GM06990 (cell line): Measurements from ENCODE around the gene PPP1R16B.
A peak's percentile ranks its signal among the peaks of the same experiment; 100 is the strongest.

Source experiments
- DNase-seq: peaks from one replicate; pipeline ENCODE4 v3.0.0-alpha.2; 2011; ENCODE audit not compliant: insufficient read length; ENCODE audit errors: extremely low read depth
- H3K27me3 ChIP-seq: replicated peaks from 2 replicates; pipeline ENCODE4 v1.6.0; 2011; ENCODE audit warnings: low read length; ENCODE audit not compliant: control insufficient read depth, insufficient read depth
- H3K36me3 ChIP-seq: 2 replicates; pipeline ENCODE4 v1.5.1; 2011; ENCODE audit warnings: low read length; ENCODE audit not compliant: control insufficient read depth, insufficient read depth
- H3K4me3 ChIP-seq: replicated peaks from 2 replicates; pipeline ENCODE4 v1.5.1; 2011; ENCODE audit warnings: low read depth, mild to moderate bottlenecking, control low read depth, low read length
- TF ChIP-seq, protein P1 (sequence below): IDR thresholded peaks from 2 replicates; pipeline ENCODE4 v1.5.1; 2011; ENCODE audit warnings: low read length, control low read depth, mild to moderate bottlenecking, inconsistent platforms; ENCODE audit not compliant: insufficient read depth, poor library complexity, severe bottlenecking

The PPP1R16B gene

GRCh38 chr20:38843346-38843745 lies 37.8 kb downstream of the PPP1R16B start:
- Histone ChIP-seq H3K36me3 (peaks cover 13% of the 10 kb centered on the region), H3K4me3 (peak overlapping the region; percentile 23; the same call in 1 of the 2 replicates), H3K27me3 (no peaks in the 10 kb centered on the region)
- TF ChIP-seq, protein P1, sequence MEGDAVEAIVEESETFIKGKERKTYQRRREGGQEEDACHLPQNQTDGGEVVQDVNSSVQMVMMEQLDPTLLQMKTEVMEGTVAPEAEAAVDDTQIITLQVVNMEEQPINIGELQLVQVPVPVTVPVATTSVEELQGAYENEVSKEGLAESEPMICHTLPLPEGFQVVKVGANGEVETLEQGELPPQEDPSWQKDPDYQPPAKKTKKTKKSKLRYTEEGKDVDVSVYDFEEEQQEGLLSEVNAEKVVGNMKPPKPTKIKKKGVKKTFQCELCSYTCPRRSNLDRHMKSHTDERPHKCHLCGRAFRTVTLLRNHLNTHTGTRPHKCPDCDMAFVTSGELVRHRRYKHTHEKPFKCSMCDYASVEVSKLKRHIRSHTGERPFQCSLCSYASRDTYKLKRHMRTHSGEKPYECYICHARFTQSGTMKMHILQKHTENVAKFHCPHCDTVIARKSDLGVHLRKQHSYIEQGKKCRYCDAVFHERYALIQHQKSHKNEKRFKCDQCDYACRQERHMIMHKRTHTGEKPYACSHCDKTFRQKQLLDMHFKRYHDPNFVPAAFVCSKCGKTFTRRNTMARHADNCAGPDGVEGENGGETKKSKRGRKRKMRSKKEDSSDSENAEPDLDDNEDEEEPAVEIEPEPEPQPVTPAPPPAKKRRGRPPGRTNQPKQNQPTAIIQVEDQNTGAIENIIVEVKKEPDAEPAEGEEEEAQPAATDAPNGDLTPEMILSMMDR, result no peak
- DNase-seq, result no peak

DNA sequence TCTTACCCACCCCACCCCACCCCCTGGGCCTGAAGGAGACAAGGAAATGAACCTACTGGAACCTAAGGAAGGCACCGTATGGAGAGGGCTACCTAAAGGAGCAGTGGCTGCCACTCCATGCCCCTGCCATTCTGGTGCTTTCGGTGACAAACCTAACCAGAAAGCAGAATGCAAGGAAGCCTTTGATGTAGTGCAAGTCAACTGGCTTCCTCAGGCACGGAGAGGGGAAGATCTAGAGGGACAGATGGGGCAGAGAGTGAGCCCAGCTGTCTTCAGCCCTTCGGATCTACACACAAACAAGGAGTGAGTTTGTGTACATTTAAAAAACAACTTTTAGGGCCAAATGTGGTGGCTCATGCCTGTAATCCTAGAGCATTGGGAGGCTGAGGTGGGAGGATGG lies 39.5 kb downstream of the PPP1R16B start:
- H3K27me3 ChIP-seq, result no peaks in the 10 kb centered on the region
- TF ChIP-seq, protein P1, result no peak
- no peak overlapping the region for H3K4me3 ChIP-seq
- H3K36me3 ChIP-seq, result peaks cover 10% of the 10 kb centered on the region
- DNase-seq, result no peak

DNA sequence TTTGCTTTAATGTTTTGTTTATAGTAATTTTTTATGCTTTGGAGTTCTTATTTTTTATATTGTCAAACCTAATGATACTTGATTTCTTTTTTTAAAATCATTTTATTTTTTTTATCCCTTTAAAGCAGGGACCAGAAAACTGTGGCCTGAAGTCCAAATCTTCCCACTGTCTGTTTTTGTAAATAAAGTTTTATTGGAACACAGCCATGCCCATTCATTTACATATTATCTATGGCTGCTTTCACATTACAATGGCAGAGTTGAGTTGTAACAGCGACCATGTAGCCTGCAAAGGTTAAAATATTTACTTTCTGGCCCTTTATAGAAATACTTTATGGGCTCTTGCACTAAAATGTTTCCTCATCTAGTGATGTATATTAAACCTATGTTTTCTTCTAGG lies 42.3 kb downstream of the PPP1R16B start:
- TF ChIP-seq, protein P1, result no peak
- no peak for DNase-seq
- H3K36me3 ChIP-seq, result peaks cover 10% of the 10 kb centered on the region
- H3K4me3 ChIP-seq, result no peak overlapping the region
- no peaks in the 10 kb centered on the region for H3K27me3 ChIP-seq

- no peak overlapping the region for H3K4me3 ChIP-seq
- no peak for DNase-seq
- TF ChIP-seq, protein P1, result no peak
- peaks cover 9% of the 10 kb centered on the region for H3K36me3 ChIP-seq
- no peaks in the 10 kb centered on the region for H3K27me3 ChIP-seq
Measured at GRCh38 chr20:38853759-38854158, 48.3 kb downstream of the PPP1R16B start.

DNA sequence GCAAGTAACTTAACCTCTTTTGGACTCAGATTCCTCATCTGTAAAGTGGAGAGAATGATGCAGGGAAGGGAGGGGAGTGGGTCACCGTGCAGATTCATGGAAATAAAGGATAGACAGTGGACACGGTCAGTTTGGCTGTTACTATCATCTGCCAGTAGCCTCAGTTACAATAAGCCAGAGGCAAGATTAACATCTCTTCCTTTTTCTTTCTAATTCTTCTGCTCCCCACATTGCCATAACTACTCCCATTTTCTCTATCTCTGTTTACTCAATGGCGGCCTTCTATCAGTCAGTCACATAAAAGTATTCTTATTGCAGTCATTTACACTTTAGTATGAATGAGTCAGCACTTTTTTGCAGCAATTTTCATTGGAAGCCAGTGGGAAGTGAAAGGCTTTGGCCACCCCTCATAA lies 49.2 kb downstream of the PPP1R16B start:
- no peak for DNase-seq
- Histone ChIP-seq H3K27me3 (no peaks in the 10 kb centered on the region), H3K36me3 (peaks cover 9% of the 10 kb centered on the region), H3K4me3 (no peak overlapping the region)
- TF ChIP-seq, protein P1, result no peak

DNA sequence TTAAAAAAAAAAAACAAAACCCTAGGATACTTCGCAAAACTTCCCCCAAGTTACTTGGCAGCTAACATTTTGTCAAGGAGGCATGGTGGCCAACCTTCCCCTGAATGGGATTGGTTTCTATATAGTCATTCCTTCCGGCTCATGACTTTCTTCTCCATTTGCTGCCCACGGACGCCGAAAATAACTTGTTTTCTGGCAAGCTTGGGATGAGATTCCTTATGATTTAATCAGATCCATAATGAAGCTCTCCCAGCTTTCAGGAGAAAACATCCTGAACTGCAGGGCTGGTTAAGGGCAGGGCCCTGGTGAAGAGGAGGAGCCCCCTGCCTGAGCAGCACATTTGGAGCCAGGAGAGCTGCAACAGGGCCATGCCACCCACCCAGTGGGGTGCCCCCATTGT lies 49.9 kb downstream of the PPP1R16B start:
- no peak for DNase-seq
- H3K27me3 ChIP-seq, result no peaks in the 10 kb centered on the region
- H3K4me3 ChIP-seq, result no peak overlapping the region
- peaks cover 9% of the 10 kb centered on the region for H3K36me3 ChIP-seq
- TF ChIP-seq, protein P1, result no peak
